Tibial nerve (tissue), 3 donors: ENCODE data around the gene SORCS3.

ENCODE experiments used
- POLR2A ChIP-seq, 2 donors: fragments of 450-650 bp; IDR thresholded peaks; one replicate each; pipeline ENCODE4 v1.6.1; 2017; ENCODE audit warnings: antibody characterized with exemption in 2 of 2, mild to moderate bottlenecking in 2 of 2, moderate library complexity in 2 of 2
- TF ChIP-seq, protein P1 (sequence below), 5 experiments: fragments of 200-600 bp in 3 of 5; fragments of 450-650 bp in 2 of 5; sonication (generic) in 3 of 5; IDR thresholded peaks; one replicate each; pipeline ENCODE4 v1.5.1; 2016 to 2019; ENCODE audit warnings: antibody characterized with exemption in 5 of 5, mild to moderate bottlenecking in 3 of 5, moderate library complexity in 2 of 5

DNA sequence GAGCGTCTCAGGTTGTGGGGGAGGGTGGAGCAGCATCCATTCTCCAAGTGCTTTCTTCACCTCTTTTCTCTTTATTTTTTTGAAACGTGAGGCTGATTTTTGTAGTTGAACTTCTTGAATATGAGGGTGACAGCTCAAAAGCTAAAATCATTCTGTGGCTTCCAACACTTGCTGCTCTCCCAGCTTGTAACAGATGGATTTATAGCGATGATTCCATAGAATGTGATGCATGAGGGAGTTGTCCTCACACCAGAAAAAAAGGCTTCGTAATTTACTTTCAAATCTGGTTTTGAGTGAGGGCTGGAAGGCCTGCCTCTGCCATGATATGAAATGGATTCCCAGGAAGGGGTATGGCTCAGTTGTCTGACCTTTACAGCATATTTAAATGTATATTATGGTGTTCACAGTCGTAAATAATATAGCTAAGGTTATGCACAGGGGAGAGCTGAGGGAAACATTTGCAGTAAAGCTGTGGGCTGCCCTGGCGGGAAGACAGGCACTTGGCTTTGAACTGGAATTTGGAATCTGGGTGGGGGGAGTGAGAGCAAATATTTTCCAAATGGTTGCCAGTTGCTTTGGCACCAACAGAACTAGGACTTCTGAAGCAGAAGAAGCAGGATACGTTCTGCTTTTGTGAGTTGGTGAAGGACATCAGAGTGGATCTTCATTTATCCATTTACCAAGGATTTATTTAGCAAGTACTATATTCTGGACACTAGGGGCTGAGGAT is 166.7 kb downstream of the SORCS3 start:
- TF ChIP-seq, protein P1, sequence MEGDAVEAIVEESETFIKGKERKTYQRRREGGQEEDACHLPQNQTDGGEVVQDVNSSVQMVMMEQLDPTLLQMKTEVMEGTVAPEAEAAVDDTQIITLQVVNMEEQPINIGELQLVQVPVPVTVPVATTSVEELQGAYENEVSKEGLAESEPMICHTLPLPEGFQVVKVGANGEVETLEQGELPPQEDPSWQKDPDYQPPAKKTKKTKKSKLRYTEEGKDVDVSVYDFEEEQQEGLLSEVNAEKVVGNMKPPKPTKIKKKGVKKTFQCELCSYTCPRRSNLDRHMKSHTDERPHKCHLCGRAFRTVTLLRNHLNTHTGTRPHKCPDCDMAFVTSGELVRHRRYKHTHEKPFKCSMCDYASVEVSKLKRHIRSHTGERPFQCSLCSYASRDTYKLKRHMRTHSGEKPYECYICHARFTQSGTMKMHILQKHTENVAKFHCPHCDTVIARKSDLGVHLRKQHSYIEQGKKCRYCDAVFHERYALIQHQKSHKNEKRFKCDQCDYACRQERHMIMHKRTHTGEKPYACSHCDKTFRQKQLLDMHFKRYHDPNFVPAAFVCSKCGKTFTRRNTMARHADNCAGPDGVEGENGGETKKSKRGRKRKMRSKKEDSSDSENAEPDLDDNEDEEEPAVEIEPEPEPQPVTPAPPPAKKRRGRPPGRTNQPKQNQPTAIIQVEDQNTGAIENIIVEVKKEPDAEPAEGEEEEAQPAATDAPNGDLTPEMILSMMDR (IDR thresholded peaks at IDR 0.05): no peak
- no peak for TF ChIP-seq POLR2A (IDR thresholded peaks at IDR 0.05)
